ENCODE results near the gene TRNAU1AP.
"Not testable (repeated sequence)": the region's sequence is repeated elsewhere in the genome, so short reads cannot be mapped to it uniquely, and the experiment has no call there.

Gene TRNAU1AP

DNA sequence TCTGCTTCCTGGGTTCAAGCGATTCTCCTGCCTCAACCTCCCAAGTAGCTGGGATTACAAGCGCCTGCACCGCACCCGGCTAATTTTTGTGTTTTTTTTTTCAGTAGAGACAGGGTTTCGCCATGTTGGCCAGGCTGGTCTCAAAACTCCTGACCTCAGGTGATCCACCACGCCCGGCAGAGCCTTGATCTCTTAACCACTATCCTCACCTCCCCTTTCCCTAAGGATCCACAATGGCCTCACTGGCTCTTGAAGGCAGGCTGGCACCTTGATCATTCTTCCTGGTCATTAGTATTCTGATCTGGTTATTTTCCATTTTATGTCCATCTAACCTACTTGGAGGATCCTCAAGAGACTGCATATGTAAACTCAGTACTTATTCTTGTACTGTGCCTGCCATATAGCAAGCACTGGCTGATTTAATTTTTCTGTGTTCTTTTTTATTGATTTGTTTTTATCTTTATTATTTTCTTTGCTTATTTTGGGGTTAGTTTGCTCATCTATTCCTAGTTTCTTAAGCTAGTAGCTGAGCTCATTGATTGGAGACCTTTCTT lies 40.8 kb upstream of the TRNAU1AP start:
- Histone ChIP-seq H3K4me3 (replicated peaks; ENCODE audit: insufficient read depth, low read length) (no peak overlapping the region), H3K27me3 (ENCODE audit: insufficient read depth, poor library complexity, severe bottlenecking) (no peaks in the 10 kb centered on the region), H3K27ac (replicated peaks) (peak overlapping the region; percentile 15; the same call in 1 of the 2 replicates)
- no peak for DNase-seq (ENCODE audit: low read depth in 1 of 2, low spot score in 1 of 2)
- TF ChIP-seq GABPA (IDR thresholded peaks at IDR 0.05; ENCODE audit: low read depth) (no peak), SPI1 (IDR thresholded peaks at IDR 0.05; ENCODE audit: borderline replicate concordance, low read depth) (no peak), POLR2AphosphoS5 (IDR thresholded peaks at IDR 0.05; ENCODE audit: low read depth) (peak; percentile 40; the same call in 1 of the 2 replicates)
- TF ChIP-seq, protein P1, sequence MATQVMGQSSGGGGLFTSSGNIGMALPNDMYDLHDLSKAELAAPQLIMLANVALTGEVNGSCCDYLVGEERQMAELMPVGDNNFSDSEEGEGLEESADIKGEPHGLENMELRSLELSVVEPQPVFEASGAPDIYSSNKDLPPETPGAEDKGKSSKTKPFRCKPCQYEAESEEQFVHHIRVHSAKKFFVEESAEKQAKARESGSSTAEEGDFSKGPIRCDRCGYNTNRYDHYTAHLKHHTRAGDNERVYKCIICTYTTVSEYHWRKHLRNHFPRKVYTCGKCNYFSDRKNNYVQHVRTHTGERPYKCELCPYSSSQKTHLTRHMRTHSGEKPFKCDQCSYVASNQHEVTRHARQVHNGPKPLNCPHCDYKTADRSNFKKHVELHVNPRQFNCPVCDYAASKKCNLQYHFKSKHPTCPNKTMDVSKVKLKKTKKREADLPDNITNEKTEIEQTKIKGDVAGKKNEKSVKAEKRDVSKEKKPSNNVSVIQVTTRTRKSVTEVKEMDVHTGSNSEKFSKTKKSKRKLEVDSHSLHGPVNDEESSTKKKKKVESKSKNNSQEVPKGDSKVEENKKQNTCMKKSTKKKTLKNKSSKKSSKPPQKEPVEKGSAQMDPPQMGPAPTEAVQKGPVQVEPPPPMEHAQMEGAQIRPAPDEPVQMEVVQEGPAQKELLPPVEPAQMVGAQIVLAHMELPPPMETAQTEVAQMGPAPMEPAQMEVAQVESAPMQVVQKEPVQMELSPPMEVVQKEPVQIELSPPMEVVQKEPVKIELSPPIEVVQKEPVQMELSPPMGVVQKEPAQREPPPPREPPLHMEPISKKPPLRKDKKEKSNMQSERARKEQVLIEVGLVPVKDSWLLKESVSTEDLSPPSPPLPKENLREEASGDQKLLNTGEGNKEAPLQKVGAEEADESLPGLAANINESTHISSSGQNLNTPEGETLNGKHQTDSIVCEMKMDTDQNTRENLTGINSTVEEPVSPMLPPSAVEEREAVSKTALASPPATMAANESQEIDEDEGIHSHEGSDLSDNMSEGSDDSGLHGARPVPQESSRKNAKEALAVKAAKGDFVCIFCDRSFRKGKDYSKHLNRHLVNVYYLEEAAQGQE (IDR thresholded peaks at IDR 0.05; ENCODE audit: insufficient replicate concordance, low read depth), result no peak
- TF ChIP-seq, protein P2, sequence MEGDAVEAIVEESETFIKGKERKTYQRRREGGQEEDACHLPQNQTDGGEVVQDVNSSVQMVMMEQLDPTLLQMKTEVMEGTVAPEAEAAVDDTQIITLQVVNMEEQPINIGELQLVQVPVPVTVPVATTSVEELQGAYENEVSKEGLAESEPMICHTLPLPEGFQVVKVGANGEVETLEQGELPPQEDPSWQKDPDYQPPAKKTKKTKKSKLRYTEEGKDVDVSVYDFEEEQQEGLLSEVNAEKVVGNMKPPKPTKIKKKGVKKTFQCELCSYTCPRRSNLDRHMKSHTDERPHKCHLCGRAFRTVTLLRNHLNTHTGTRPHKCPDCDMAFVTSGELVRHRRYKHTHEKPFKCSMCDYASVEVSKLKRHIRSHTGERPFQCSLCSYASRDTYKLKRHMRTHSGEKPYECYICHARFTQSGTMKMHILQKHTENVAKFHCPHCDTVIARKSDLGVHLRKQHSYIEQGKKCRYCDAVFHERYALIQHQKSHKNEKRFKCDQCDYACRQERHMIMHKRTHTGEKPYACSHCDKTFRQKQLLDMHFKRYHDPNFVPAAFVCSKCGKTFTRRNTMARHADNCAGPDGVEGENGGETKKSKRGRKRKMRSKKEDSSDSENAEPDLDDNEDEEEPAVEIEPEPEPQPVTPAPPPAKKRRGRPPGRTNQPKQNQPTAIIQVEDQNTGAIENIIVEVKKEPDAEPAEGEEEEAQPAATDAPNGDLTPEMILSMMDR (IDR thresholded peaks at IDR 0.05; ENCODE audit: insufficient read depth, low read length), result no peak

DNA sequence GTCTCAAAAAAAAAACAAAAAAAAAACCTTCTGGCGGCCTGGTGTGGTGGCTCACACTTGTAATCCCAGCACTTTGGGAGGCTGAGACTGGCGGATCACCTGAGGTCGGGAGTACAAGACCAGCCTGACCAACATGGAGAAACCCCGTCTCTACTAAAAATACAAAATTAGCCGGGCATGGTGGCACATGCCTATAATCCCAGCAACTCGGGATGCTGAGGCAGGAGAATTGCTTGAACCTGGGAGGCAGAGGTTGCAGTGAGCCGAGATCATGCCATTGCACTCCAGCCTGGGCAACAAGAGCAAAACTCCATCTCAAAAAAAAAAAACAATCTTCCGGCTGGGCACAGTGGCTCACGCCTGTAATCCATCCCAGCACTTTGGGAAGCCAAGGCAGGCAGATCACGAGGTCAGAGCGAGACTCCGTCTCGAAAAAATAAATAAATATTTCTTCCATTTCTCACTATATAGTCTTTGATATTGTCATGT lies 38.4 kb upstream of the TRNAU1AP start:
- not testable (repeated sequence) for H3K4me3 ChIP-seq (replicated peaks; ENCODE audit: insufficient read depth, low read length); H3K27ac ChIP-seq (replicated peaks); H3K27me3 ChIP-seq (ENCODE audit: insufficient read depth, poor library complexity, severe bottlenecking); DNase-seq (ENCODE audit: low read depth in 1 of 2, low spot score in 1 of 2)
- peak; percentile 31 for TF ChIP-seq POLR2AphosphoS5 (IDR thresholded peaks at IDR 0.05; ENCODE audit: low read depth)

DNA sequence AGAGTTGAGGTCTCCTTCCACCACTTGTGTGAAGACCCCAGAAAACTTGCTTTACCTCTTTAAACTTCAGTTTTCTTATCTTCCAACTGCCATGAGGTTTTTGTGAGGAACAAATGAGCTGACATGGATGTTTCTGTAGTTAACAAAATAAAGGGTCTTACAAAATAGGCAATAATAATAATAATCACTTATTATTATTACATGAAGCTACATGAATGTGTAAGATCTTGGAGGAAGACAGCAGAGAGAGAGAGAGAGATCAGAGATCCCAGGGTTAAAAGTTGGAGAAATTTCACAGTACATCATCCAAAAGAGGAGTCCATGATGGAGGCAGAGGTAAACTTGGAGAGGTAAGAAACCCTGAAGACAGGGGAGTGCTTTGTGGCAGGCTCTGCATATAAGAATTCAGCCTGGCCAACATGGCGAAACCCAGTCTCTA lies 36.3 kb upstream of the TRNAU1AP start:
- no peaks in the 10 kb centered on the region for H3K27me3 ChIP-seq (ENCODE audit: insufficient read depth, poor library complexity, severe bottlenecking)
- TF ChIP-seq, protein P2 (IDR thresholded peaks at IDR 0.05; ENCODE audit: insufficient read depth, low read length), result no peak
- TF ChIP-seq SPI1 (IDR thresholded peaks at IDR 0.05; ENCODE audit: borderline replicate concordance, low read depth), result no peak
- no peak for TF ChIP-seq POLR2AphosphoS5 (IDR thresholded peaks at IDR 0.05; ENCODE audit: low read depth)
- TF ChIP-seq, protein P1 (IDR thresholded peaks at IDR 0.05; ENCODE audit: insufficient replicate concordance, low read depth), result no peak
- TF ChIP-seq GABPA (IDR thresholded peaks at IDR 0.05; ENCODE audit: low read depth), result no peak
- H3K4me3 ChIP-seq (replicated peaks; ENCODE audit: insufficient read depth, low read length), result no peak overlapping the region
- DNase-seq (ENCODE audit: low read depth in 1 of 2, low spot score in 1 of 2), result no peak
- no peak overlapping the region for H3K27ac ChIP-seq (replicated peaks)

DNA sequence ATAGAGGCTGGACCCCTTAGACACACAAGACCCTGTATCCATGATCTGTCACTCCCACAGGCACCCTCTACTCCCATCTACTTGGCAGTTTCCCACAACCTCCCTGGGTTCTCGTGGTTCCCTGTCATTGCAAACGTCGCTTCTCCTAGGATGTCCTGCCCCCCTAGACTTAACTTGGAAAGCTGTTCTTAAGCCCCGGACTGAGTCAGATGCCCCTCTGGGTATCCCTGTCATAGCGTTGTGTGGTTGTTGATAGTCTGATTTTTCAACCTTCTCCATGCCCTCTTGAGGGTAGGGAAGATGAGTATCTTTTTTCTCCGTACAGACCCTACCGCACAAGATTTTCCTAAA lies 35.3 kb upstream of the TRNAU1AP start:
- TF ChIP-seq GABPA (IDR thresholded peaks at IDR 0.05; ENCODE audit: low read depth), result no peak
- TF ChIP-seq, protein P1 (IDR thresholded peaks at IDR 0.05; ENCODE audit: insufficient replicate concordance, low read depth), result no peak
- TF ChIP-seq, protein P2 (IDR thresholded peaks at IDR 0.05; ENCODE audit: insufficient read depth, low read length), result no peak
- no peak for TF ChIP-seq POLR2AphosphoS5 (IDR thresholded peaks at IDR 0.05; ENCODE audit: low read depth)
- no peak for TF ChIP-seq SPI1 (IDR thresholded peaks at IDR 0.05; ENCODE audit: borderline replicate concordance, low read depth)
- no peak for DNase-seq (ENCODE audit: low read depth in 1 of 2, low spot score in 1 of 2)
- Histone ChIP-seq H3K27me3 (ENCODE audit: insufficient read depth, poor library complexity, severe bottlenecking) (no peaks in the 10 kb centered on the region), H3K27ac (replicated peaks) (peak overlapping the region; percentile 79), H3K4me3 (replicated peaks; ENCODE audit: insufficient read depth, low read length) (peak overlapping the region; percentile 70)

Data from HL-60 (cell line).